IMR-90 (cell line): Measurements from ENCODE around the gene QRFP. TPM values are rescaled to one million over a fixed set of nuclear protein-coding genes. Genes with fewer than 3 reads are reported as not detected.
A peak's percentile ranks its signal among the peaks of the same experiment; 100 is the strongest.

Experiments used
- ATAC-seq: fragments of 200-7000 bp; cut with Tn5 transposase; 2 replicates; pipeline ENCODE4 v1.9.1; 2020; ENCODE audit warnings: low read depth, mild to moderate bottlenecking, moderate library complexity
- BruUV-seq: library from RNA; stranded (reverse); fragments of 400-500 nt; replicated peaks from 2 replicates; lab custom pipeline; 2021; lab: Mats Ljungman, UMichigan
- CTCF ChIA-PET: fragments of 300-600 bp; formaldehyde crosslinking; extraction: SDS; loops from one replicate; lab custom pipeline; 2021; ENCODE audit warnings: antibody characterized with exemption; lab: Yijun Ruan, JAX
- POLR2A ChIA-PET: fragments of 300-600 bp; sonication (Branson Sonifier 250); formaldehyde crosslinking; loops from one replicate; lab custom pipeline; 2022; ENCODE audit warnings: antibody characterized with exemption; ENCODE audit not compliant: unreplicated experiment; lab: Charles Lee
- DNase-seq: peaks from one replicate; pipeline ENCODE4 v3.0.0; 2013
- H2AFZ ChIP-seq: replicated peaks from 2 replicates; pipeline ENCODE3; 2013; ENCODE audit warnings: low read length, mild to moderate bottlenecking; ENCODE audit not compliant: poor library complexity
- H2AK5ac ChIP-seq: 2 replicates; pipeline ENCODE4 v1.6.1; 2013; ENCODE audit warnings: low read depth, low read length, inconsistent platforms
- H2AK9ac ChIP-seq: replicated peaks from 2 replicates; pipeline ENCODE3; 2013; ENCODE audit warnings: mild to moderate bottlenecking, low read depth, low read length, moderate library complexity; ENCODE audit not compliant: poor library complexity
- H2BK120ac ChIP-seq: 2 replicates; pipeline ENCODE4 v1.6.1; 2013; ENCODE audit warnings: low read depth, low read length, inconsistent platforms
- H2BK15ac ChIP-seq: 3 replicates; pipeline ENCODE4 v1.6.1; 2013; ENCODE audit warnings: low read depth, low read length, inconsistent platforms
- H2BK20ac ChIP-seq: 2 replicates; pipeline ENCODE4 v1.6.1; 2013; ENCODE audit warnings: low read depth, mild to moderate bottlenecking, inconsistent platforms, low read length, moderate library complexity
- H2BK5ac ChIP-seq: 2 replicates; pipeline ENCODE4 v1.6.1; 2013; ENCODE audit warnings: mild to moderate bottlenecking, low read depth, low read length, inconsistent platforms; ENCODE audit not compliant: poor library complexity, severe bottlenecking
- H3K14ac ChIP-seq: replicated peaks from 2 replicates; pipeline ENCODE4 v1.6.1; 2013; ENCODE audit warnings: low read depth, low read length, inconsistent platforms
- H3K18ac ChIP-seq: 2 replicates; pipeline ENCODE4 v1.6.1; 2013; ENCODE audit warnings: low read depth, low read length, control low read depth
- H3K23ac ChIP-seq: 2 replicates; pipeline ENCODE4 v1.6.1; 2013; ENCODE audit warnings: low read depth, low read length, inconsistent platforms
- H3K27ac ChIP-seq: 2 replicates; pipeline ENCODE4 v1.5.1; 2013; ENCODE audit warnings: mild to moderate bottlenecking, control low read depth, low read length; ENCODE audit not compliant: insufficient read depth
- H3K27me3 ChIP-seq: 2 replicates; pipeline ENCODE4 v1.6.1; 2013; ENCODE audit warnings: low read length; ENCODE audit not compliant: control insufficient read depth, insufficient read depth
- H3K36me3 ChIP-seq: 2 replicates; pipeline ENCODE4 v1.6.1; 2013; ENCODE audit warnings: low read length, mixed read lengths; ENCODE audit not compliant: control insufficient read depth, insufficient read depth
- H3K4ac ChIP-seq: 2 replicates; pipeline ENCODE4 v1.6.1; 2013; ENCODE audit warnings: low read depth, low read length, inconsistent platforms
- H3K4me1 ChIP-seq: 2 replicates; pipeline ENCODE4 v1.6.1; 2013; ENCODE audit warnings: low read length, mixed read lengths; ENCODE audit not compliant: control insufficient read depth, insufficient read depth
- H3K4me2 ChIP-seq: 2 replicates; pipeline ENCODE4 v1.6.1; 2013; ENCODE audit warnings: low read depth, mild to moderate bottlenecking, control low read depth, low read length, moderate library complexity
- H3K4me3 ChIP-seq: 2 replicates; pipeline ENCODE4 v1.5.1; 2013; ENCODE audit warnings: low read depth, mild to moderate bottlenecking, control low read depth, low read length, moderate library complexity; ENCODE audit not compliant: insufficient read depth
- H3K56ac ChIP-seq: 2 replicates; pipeline ENCODE4 v1.6.1; 2013; ENCODE audit warnings: low read length, inconsistent platforms; ENCODE audit not compliant: insufficient read depth; ENCODE audit errors: extremely low read depth
- H3K79me1 ChIP-seq, 2 experiments: 2 replicates each; pipeline ENCODE4 v1.6.1; 2013; ENCODE audit warnings: low read length in 2 of 2, inconsistent platforms in 1 of 2, low read depth in 1 of 2
- H3K9ac ChIP-seq: 2 replicates; pipeline ENCODE4 v1.6.1; 2013; ENCODE audit warnings: low read depth, low read length, control low read depth
- H3K9me1 ChIP-seq: 2 replicates; pipeline ENCODE4 v1.6.1; 2013; ENCODE audit warnings: low read length, inconsistent platforms; ENCODE audit not compliant: insufficient read depth
- H3K9me3 ChIP-seq: 2 replicates; pipeline ENCODE4 v1.6.1; 2013; ENCODE audit warnings: low read length; ENCODE audit not compliant: control insufficient read depth, insufficient read depth
- H4K20me1 ChIP-seq: 2 replicates; pipeline ENCODE4 v1.6.1; 2013; ENCODE audit warnings: low read length, inconsistent platforms; ENCODE audit not compliant: insufficient read depth
- H4K5ac ChIP-seq: 2 replicates; pipeline ENCODE4 v1.6.1; 2013; ENCODE audit warnings: mild to moderate bottlenecking, low read depth, low read length, control low read depth
- H4K8ac ChIP-seq, 2 experiments: 2 replicates each; pipeline ENCODE4 v1.6.1; 2013; ENCODE audit warnings: low read depth in 2 of 2, low read length in 2 of 2, control low read depth in 1 of 2, inconsistent platforms in 1 of 2
- H4K91ac ChIP-seq: 2 replicates; pipeline ENCODE4 v1.6.1; 2013; ENCODE audit warnings: low read depth, low read length, inconsistent platforms; ENCODE audit not compliant: insufficient read depth
- MXI1 ChIP-seq: IDR thresholded peaks from 2 replicates; pipeline ENCODE4 v1.6.1; 2012; ENCODE audit warnings: low read depth, mild to moderate bottlenecking, low read length, moderate library complexity, borderline replicate concordance
- RCOR1 ChIP-seq: IDR thresholded peaks from 2 replicates; pipeline ENCODE4 v1.6.1; 2012; ENCODE audit warnings: mild to moderate bottlenecking, low read length, improper control_type of control experiment; ENCODE audit not compliant: insufficient replicate concordance
- WGBS, 2 experiments: methylation state at CpG; one replicate each; pipeline versions ENCODE4 v1.1.5 to v1.1.7; 2013; ENCODE audit warnings: missing lambda C conversion rate in 2 of 2; ENCODE audit not compliant: insufficient read length in 1 of 2; ENCODE audit errors: extremely low coverage in 2 of 2; 5-methylcytosine and 5-hydroxymethylcytosine counted together
- dilution Hi-C: fragments of 300-500 bp; cut with HindIII; formaldehyde crosslinking; loops from one replicate; pipeline ENCODE4 v1.14.3; 2018; ENCODE audit warnings: low sequenced_read_pairs; ENCODE audit not compliant: unreplicated experiment
- in situ Hi-C: fragments of 300-500 bp; cut with MboI; formaldehyde crosslinking; loops from 3 replicates; pipeline ENCODE4 v1.14.3; 2019; ENCODE audit warnings: low sequenced_read_pairs, inconsistent platforms, mixed read lengths
- intact Hi-C: fragments of 100-400 bp; cut with micrococcal nuclease; formaldehyde crosslinking; loops from 2 replicates; pipeline ENCODE4 v1.10.0; 2022
- polyA plus RNA-seq, 3 experiments: library from polyadenylated mRNA; depleted of rRNA; stranded (reverse); fragments of >200 nt; gene quantifications; 2 replicates each; pipeline ENCODE4 v1.2.3, GENCODE V29; 2012; ENCODE audit warnings: low replicate concordance in 1 of 3
- total RNA-seq: library from RNA; depleted of rRNA; stranded (reverse); fragments of >200 nt; gene quantifications from 2 replicates; pipeline ENCODE4 v1.2.3, GENCODE V29; 2012

Gene QRFP
- total and polyA plus RNA-seq, 2 of the 4 experiments (the other 2 are of a cell fraction): not detected

GRCh38 chr9:130921989-130922892 is 25.6 kb upstream of the QRFP start:
- Histone ChIP-seq H4K20me1 (no peaks in the 10 kb centered on the region), H3K36me3 (no peaks in the 10 kb centered on the region), H2BK5ac (no peak overlapping the region), H3K56ac (no peak overlapping the region), H3K23ac (no peak overlapping the region), H3K27me3 (no peaks in the 10 kb centered on the region), H3K4me2 (no peak overlapping the region), H3K4me3 (no peak overlapping the region), H4K5ac (no peak overlapping the region), H3K18ac (no peak overlapping the region), H3K14ac (no peak overlapping the region), H3K9me1 (no peaks in the 10 kb centered on the region), H2BK120ac (no peak overlapping the region), H2AFZ (no peak overlapping the region), H2BK20ac (no peak overlapping the region), H3K27ac (no peak overlapping the region), H3K4me1 (peaks cover under 1% of the 10 kb centered on the region; the same call in 1 of the 2 replicates), H3K9me3 (no peaks in the 10 kb centered on the region), H2BK15ac (no peak overlapping the region), H2AK5ac (peak overlapping the region; percentile 3; the same call in 1 of the 2 replicates), H2AK9ac (no peak overlapping the region), H4K8ac (no peak overlapping the region), H4K91ac (no peak overlapping the region), H3K79me1 (no peaks in the 10 kb centered on the region), H3K4ac (no peak overlapping the region), H3K9ac (no peak overlapping the region)
- 87% methylated on average over 25 of the region's 31 CpGs; no CpG with 5 or more reads in 1 of the 2 experiments for WGBS, 2 experiments
- ChIA-PET POLR2A (no interaction called here), CTCF (no interaction called here)
- dilution Hi-C loops (no loop called here), in situ Hi-C loops (no loop called here), intact Hi-C loops (no loop called here)
- TF ChIP-seq RCOR1 (no peak), MXI1 (no peak)
- DNase-seq (no peak), ATAC-seq (no peak)
- BruUV-seq: no TSS peak
